ENCODE results near the gene NUP93.

NUP93 gene

GRCh38 chr16:56886826-56887225, 156.9 kb downstream of the NUP93 start:
- Mint-ChIP-seq H3K36me3 (ENCODE audit: low read depth) (no peaks in the 10 kb centered on the region), H3K27ac (no peak overlapping the region), H3K4me1 (no peaks in the 10 kb centered on the region), H3K9me3 (no peaks in the 10 kb centered on the region), H3K27me3 (ENCODE audit: low read depth) (peaks cover 3% of the 10 kb centered on the region), H3K4me3 (no peak overlapping the region)
- TF ChIP-seq CTCF (IDR thresholded peaks at IDR 0.05; ENCODE audit: unreplicated experiment in 3 of 3) = no peak

- peaks cover 3% of the 10 kb centered on the region for H3K27me3 Mint-ChIP-seq (ENCODE audit: low read depth)
- no peaks in the 10 kb centered on the region for H3K4me1 Mint-ChIP-seq
- TF ChIP-seq CTCF (IDR thresholded peaks at IDR 0.05; ENCODE audit: unreplicated experiment in 3 of 3) = no peak
- no peak overlapping the region for H3K4me3 Mint-ChIP-seq
- no peaks in the 10 kb centered on the region for H3K36me3 Mint-ChIP-seq (ENCODE audit: low read depth)
- no peak overlapping the region for H3K27ac Mint-ChIP-seq
- H3K9me3 Mint-ChIP-seq = no peaks in the 10 kb centered on the region
These were observed 158.9 kb downstream of the NUP93 start for GRCh38 chr16:56888806-56889205.

- H3K36me3 Mint-ChIP-seq (ENCODE audit: low read depth) = no peaks in the 10 kb centered on the region
- no peak overlapping the region for H3K4me3 Mint-ChIP-seq
These were observed 159.3 kb downstream of the NUP93 start for GRCh38 chr16:56889206-56889605.

GRCh38 chr16:56891685-56892084, 161.8 kb downstream of the NUP93 start:
- H3K27me3 Mint-ChIP-seq (ENCODE audit: low read depth) = peaks cover 3% of the 10 kb centered on the region
- H3K36me3 Mint-ChIP-seq (ENCODE audit: low read depth) = no peaks in the 10 kb centered on the region
- H3K4me1 Mint-ChIP-seq = no peaks in the 10 kb centered on the region
- TF ChIP-seq CTCF (IDR thresholded peaks at IDR 0.05; ENCODE audit: unreplicated experiment in 3 of 3) = no peak
- no peaks in the 10 kb centered on the region for H3K9me3 Mint-ChIP-seq
- H3K4me3 Mint-ChIP-seq = no peak overlapping the region
- no peak overlapping the region for H3K27ac Mint-ChIP-seq

More at GRCh38 chr16:56889206-56889605, 159.3 kb downstream of the NUP93 start:
- no peaks in the 10 kb centered on the region for H3K9me3 Mint-ChIP-seq
- no peak overlapping the region for H3K27ac Mint-ChIP-seq
- H3K4me1 Mint-ChIP-seq = no peaks in the 10 kb centered on the region
- H3K27me3 Mint-ChIP-seq (ENCODE audit: low read depth) = peaks cover 3% of the 10 kb centered on the region
- TF ChIP-seq CTCF (IDR thresholded peaks at IDR 0.05; ENCODE audit: unreplicated experiment in 3 of 3) = no peak

- H3K27ac Mint-ChIP-seq = no peak overlapping the region
- H3K36me3 Mint-ChIP-seq (ENCODE audit: low read depth) = no peaks in the 10 kb centered on the region
- H3K4me1 Mint-ChIP-seq = no peaks in the 10 kb centered on the region
- H3K9me3 Mint-ChIP-seq = no peaks in the 10 kb centered on the region
- H3K27me3 Mint-ChIP-seq (ENCODE audit: low read depth) = peaks cover 2% of the 10 kb centered on the region
- no peak overlapping the region for H3K4me3 Mint-ChIP-seq
- no peak for TF ChIP-seq CTCF (IDR thresholded peaks at IDR 0.05; ENCODE audit: unreplicated experiment in 3 of 3)
These were observed 162.8 kb downstream of the NUP93 start for GRCh38 chr16:56892705-56893104.

GRCh38 chr16:56894331-56894917, 164.5 kb downstream of the NUP93 start:
- Mint-ChIP-seq H3K9me3 (no peaks in the 10 kb centered on the region), H3K4me1 (no peaks in the 10 kb centered on the region), H3K27ac (no peak overlapping the region), H3K27me3 (ENCODE audit: low read depth) (peaks cover 5% of the 10 kb centered on the region), H3K4me3 (no peak overlapping the region), H3K36me3 (ENCODE audit: low read depth) (no peaks in the 10 kb centered on the region)
- no peak for TF ChIP-seq CTCF (IDR thresholded peaks at IDR 0.05; ENCODE audit: unreplicated experiment in 3 of 3)

All from nephron (organoid).